Hematopoietic multipotent progenitor cell treated with erythropoietin and hydrocortisone succinate and interleukin-3 and kit ligand, for 8 days (in vitro differentiated cells): Measurements from ENCODE around the gene PAK1.
"Not testable (repeated sequence)": the region's sequence is repeated elsewhere in the genome, so short reads cannot be mapped to it uniquely, and the experiment has no call there.

ENCODE experiments used
- DNase-seq: peaks from one replicate; pipeline ENCODE4 v3.0.0-alpha.2; 2015

Gene PAK1

DNA sequence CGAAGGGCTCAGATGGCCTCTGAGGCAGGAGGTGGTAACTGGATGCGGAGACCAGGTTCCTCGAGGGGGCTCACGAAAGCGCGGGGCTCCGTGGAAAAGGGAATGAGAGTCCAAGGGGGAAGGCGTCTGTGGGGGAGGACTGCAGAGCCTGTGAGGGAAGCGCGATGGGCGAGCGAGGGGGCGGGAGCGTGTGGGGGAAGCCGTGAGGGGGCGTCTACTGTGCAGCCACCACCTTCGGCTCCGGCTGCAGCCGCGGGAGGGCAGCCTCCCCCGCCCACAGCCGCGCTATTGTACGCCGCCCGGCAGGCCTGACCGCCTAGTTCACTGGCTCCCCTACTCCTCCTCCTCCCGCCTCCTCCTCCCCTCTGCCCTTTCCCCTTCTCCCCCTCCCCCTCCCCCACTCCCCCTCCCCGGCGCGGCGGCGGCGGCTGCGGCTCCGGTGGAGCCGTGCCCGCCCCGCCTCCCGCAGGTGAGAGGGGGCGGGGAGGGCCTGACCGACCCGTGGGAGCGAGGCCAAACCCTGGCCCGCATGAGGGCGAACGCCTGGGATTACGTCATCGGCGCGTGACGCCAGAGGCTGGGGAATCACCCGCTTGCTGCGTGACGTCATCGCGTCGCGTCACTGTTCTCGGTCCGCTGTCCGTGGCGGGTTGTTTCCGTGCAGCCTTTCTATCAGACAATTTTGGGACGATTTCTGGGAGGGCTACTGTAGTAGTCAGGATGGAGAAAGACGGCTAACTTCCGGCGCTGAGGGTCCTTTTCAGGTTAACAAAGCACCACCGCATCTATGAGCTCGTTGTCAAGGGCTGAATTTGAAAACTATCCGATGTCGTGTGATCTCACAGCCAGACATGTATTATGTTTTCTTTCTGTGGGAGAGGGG, at the start of gene PAK1:
Gene PAK1, minus strand, starts transcription at position 294 of the 883 bp plus-strand sequence. CDS start 81,574 bp downstream, outside the sequence.
- peak; percentile 90 for DNase-seq

DNA sequence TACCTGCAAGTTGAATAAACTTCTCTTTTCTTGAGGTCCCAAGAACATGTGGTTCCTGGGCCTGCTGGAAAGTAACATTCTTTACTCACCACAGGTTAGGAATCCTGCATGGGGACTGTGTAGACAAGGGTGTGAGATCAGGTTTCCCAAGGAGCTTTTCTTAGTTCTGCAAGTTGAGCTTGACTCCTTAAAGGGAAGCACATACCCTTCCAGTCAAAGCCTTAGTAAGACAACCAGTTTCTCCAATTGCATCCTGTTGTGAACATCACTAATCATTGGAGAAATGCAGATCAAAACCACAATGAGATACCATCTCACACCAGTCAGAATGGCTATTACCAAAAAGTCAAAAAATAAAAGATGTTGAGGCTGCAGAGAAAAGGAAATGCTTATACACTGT, 48.3 kb upstream of the PAK1 start:
- no peak for DNase-seq

DNA sequence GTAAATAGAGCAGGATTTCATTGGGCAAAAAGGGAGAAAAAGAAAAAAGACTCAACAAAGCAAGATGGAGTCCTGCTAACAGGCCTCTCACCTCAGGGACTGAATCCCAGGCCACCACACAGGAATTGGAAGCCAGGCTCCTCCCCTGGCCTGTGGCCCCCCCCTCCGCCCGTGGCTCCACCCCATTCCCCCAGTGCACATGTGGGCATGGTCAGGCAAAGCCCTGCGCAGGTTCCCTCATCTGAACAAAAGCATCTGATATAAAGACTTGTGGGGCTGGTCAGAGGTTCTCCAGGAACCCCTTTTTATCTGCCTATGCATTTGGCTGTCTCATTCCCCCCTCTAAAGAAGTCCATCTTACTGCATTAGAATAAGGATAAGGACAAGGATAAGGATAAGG, 46.0 kb upstream of the PAK1 start:
- DNase-seq = no peak

DNA sequence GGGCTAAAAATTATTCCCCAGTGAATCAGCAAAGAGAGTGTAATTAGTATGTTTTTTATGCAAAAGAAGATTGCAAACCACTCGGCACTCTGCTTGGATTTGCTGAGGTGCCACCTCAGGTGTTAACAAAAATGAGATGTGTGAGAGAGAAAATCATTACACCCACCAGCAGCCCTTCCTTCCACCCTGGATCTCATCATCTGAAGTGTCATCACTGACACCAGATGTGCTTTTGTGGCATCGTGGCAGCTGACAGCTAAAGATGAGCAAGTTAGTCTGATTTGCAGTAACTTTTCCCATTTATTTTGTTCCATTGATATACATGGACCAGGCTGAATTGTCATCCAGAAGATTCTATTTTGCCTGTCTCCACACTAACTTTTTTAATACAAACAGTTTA, 44.6 kb upstream of the PAK1 start:
- DNase-seq = no peak

DNA sequence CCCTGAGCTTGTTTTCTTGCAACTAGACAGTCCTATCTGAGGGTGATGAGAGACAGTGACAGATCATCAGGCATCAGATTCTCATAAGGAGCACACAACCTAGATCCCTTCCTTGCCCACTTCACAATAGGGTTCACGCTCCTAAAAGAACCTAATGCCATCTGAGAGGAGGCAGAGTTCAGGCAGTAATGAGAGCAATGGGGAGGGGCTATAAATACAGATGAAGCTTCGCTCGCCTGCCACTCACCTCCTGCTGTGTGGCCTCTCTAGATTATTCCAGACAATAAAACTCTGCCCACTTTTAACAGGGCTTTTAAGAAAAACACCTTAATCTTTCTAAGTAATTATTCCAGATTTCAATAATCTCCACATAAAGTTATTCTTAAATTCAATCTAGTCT, 43.9 kb upstream of the PAK1 start:
- DNase-seq = no peak

DNA sequence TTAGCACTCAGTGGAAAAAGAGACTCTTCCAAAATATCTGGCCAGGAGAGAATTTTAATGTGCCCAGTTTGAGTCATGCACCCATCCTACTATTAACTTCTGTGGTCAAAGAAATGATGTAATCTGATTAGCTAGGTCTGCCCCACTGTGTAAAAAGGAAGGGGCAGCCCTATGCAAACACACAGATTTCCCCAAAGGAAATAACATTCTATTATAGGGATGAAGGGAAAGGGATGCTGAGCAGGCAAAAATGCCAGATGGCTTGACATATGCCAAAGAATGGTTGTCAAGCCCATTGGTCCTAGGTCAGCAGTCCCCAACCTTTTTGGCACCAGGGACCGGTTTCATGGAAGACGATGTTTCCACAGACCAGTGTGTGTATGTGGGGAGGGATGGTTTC, 43.3 kb upstream of the PAK1 start:
- no peak for DNase-seq

DNA sequence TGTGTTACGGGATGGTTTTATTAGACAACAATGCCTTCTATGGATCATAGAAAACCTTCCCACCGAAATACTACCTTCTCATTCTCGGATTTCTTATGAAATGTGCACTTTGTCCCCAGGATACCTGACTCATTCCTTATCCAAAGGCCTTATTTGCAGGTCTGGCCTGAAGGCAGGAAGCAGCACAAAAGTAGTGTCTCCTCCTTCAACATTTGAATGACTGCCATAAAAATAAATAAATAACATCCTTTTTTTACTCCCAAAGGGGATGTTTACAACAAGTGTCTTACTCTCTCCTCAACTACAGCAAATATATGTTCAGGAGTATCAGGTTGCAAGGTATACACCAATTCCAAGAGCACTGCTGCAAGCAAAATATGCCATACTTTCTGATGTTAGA, 41.6 kb upstream of the PAK1 start:
- DNase-seq = no peak

DNA sequence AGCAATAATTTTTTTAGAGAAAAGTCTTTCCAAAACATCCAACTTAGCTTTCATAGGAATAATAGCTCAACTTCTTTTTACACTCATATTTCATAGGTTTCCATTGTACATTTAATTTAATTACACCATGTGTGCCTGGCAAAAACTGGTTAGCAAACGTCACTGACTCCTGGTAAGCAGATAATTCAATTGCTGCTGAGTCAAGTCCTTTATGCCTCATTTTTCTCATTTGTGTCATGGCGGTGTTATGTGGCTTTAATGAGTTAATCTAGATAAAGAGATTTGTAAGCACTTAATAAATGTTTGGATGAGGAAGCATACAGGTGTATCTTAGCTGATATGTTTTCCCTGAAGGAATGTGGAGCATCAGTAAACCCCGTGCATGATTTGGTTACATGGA, 41.2 kb upstream of the PAK1 start:
- no peak for DNase-seq

DNA sequence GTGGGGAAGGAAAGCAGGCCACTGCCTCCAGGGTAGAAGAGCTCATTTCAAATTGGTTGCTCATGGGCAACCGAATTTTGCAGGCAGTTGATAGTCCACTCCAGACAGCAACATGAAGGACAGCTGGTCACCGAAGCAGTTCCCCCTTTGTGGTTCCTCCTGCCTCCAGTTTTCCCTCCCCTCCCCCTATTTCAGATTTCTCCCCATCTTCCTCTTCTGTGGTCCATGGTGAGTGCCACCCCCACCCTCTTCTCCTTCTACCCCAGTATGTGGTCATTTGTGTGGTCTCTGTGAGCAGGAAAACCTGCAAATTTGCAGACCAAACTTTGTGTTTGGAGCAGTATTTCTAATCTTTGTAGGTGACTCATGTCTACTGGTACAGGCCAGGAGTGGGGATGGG, 38.2 kb upstream of the PAK1 start:
- no peak for DNase-seq

DNA sequence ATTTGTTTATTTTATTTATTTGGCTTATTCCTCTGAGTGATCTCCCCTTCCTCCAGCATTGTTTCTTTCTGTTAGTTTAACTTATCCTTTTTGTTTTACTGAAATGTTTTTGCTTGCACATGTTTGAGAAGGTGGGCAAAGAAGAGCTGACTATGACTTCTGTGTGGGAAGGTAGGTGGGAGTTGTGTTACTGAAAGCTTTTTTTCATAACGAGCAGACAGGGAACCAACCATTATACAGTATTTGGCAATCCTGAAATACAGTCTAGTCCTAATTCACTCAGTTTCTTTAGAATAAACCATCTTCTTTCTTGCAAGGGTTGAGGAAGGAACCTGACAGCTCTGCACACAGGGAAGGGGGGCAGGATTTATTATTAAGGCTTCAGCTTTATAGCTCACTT, 37.0 kb upstream of the PAK1 start:
- no peak for DNase-seq

DNA sequence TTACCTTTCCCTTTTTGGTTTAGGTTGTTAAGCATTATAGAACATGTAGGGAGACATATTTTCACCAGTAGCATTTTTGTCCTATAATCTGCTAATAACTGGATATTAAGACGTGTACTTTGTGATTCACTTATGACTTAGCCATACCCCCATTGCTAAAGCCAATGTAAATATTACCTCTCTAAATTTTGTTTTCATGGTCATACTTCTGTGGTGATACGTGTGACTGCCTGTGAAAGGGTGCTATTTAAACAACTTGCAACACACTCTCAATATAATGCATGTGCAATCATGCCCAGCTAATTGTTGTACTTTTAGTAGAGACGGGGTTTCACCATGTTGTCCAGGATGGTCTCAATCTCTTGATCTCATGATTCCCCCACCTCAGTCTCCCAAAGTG, 36.2 kb upstream of the PAK1 start:
- no peak for DNase-seq

DNA sequence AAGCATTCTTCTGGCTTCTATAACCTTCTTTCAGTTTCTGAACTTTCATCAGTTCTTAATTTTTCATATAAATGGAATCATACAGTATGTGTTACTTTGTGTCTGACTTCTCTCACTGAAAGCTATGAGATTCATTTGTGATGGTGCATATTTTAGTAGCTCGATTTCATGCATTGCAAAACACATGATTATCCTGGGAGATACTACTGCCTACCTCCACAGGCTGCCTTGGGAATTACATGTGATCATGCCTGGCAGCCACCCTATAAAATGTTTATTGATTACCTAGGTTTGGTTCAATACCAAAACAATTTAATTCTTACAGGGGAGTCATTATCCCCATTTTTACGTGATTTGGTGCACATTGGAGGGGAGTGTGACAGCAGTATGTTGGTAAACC, 34.1 kb upstream of the PAK1 start:
- no peak for DNase-seq

DNA sequence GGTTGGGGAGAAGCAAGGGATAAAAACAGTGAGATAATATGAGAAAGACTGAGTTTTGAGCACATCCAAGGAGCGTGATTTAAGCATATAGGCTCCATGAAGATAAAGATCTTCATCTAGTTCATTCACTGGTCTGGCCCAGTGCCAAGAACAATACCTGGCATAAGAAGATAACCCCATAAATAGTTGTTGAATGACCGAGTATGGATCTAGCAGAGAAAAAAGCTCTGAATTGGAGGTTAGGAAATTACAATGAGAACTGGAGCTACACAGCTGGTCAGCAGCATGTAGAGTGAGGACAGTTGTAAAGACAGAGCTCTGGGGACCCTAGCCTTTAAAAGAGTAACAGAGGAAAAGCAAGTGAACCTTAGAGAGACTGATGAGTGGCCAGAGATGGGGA, 33.0 kb upstream of the PAK1 start:
- peak; percentile 23 for DNase-seq

DNA sequence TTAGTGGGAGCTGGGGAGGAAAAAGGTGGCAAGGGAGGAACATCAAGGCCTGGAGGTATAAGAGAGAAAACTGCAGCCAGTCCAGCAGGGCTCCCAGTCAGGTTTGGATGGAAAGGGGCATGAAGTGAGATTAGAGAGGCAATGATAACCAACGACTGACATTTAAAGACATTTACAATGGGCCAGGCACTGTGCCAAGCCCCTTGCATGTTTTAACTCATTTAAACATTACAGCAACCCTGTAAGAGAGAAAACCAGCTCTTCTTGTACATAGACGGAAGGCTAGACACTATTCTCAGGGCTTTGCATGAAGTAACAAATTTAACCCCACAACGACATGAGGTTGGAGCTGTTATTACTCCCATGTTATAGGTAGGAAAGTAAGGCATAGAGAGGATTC, 32.1 kb upstream of the PAK1 start:
- DNase-seq = no peak

DNA sequence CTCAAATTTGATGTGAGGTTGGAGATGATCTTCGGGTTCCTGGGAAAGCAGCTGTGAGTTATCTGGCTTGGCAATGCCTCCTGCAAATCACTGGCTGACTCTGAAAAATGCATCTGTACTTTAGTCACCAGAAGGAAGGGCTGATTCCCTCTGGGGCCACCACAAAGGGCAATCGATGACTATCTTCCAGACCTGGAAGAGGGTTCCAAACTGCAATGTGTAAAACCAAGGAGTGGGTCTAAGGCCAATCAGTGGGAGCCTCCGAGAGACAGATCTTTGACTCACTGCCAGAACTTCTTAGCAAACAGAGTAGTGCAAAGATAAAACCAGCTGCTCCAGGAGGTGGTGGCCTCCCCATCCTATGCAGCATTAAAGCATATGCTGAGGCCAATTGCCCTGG, 29.1 kb upstream of the PAK1 start:
- DNase-seq = peak; percentile 76

DNA sequence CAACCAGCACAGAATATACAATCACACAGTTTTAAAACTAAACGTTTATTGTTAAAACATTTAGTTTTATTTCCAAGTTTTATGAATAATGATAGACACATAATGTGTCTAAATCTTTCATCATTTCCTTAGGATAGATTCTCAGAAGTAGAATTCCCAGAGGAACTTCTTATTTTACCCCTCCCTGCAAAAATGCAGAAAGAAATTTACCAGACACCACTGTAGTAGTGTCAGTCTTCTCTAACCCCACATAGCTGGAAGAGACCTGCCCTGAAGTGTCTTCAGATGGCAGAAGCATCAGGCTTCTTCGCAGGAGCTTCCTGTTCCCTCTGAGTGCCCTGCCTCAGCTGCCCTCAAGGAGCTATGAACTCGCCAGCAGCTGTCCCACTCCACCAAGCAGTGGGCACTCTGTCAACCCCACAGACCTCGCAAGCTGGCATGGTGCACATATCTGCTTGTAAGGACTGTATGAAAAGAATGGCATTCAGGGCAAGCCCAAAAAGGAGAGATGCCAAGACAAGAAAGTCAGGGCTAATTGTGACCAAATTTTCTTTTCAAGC, 28.5 kb upstream of the PAK1 start:
- DNase-seq = no peak

DNA sequence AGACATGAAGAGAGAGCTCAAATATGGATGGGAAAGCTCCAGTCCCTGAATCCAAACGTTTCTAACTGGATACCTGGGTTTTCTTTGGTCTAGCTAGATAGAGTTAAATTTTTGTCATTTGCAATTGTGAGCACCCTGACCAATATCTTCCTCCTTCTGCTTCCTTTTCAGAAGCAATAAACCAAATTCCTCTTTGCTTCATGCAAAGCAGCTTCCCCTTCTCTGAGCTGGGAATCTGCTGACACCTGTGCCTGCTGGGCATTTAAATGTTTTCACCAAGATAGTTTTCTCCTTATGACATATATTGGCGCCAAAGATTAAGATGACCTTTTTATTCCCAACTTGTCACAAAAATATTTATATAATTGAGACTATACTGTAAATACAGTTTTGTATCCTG, 27.9 kb upstream of the PAK1 start:
- DNase-seq = no peak

DNA sequence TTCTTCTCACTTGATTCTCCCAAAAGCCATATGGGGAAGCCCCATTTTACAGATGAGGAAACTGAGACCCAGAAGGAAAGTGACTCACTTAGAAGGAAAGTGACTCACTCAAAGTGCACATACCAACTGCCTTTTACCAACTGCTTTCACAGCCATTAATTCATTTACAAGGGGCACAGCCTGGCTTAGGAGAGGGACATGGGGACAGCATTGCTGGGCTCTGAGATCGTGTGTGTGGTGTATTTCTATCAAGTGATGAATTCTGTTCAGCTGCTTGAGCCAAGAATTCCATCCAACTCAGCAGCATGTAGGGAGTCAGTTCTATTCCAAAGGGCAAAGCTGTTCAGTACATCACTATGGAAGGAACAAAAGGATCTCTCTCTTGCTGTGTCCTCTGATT, 23.5 kb upstream of the PAK1 start:
- DNase-seq = no peak

DNA sequence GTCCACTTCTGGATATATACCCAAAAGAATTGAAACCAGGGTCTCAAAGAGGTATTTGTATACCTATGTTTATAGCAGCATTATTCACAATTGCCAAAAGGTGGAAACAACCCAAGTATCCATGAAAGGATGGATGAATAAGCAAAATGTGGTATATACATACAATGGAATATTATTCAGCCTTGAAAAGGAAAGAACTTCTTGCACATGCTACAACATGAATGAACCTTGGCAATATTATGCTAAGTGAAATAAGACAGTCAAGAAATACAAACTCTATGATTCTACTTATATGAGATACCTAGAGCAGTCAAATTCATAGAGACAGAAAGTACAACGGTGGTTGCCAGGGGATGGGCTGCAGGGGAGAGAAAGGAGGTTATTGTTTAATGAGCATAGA, 21.6 kb upstream of the PAK1 start:
- no peak for DNase-seq

DNA sequence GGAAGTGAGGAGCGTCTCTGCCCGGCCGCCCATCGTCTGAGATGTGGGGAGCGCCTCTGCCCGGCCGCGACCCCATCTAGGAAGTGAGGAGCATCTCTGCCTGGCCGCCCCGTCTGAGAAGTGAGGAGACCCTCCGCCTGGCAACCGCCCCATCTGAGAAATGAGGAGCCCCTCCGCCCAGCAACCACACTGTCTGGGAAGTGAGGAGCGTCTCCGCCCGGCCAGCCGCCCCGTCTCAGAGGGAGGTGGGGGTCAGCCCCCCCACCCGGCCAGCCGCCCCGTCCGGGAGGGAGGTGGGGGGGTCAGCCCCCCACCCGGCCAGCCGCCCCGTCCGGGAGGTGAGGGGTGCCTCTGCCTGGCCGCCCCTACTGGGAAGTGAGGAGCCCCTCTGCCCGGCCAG, 16.1 kb upstream of the PAK1 start:
- not testable (repeated sequence) for DNase-seq

DNA sequence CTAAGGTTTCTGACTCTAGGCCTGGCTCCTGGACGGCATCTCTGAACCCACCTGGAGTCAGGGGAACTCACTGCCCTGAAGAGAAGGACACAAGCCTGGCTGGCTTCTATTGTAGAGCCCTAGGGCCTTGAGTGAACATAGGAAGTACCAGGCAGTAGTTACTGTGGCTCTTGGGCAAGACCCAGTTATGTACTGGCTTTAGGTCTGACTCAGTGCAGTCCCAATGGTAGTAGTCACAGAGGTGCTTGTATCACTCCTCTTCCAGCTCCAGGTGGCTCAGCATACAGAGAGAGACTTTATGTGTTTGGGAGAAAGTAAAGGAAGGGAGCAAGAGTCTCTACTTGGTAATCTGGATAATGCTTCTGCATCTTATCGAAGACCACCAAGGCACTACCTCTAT, 13.9 kb upstream of the PAK1 start:
- DNase-seq = no peak

DNA sequence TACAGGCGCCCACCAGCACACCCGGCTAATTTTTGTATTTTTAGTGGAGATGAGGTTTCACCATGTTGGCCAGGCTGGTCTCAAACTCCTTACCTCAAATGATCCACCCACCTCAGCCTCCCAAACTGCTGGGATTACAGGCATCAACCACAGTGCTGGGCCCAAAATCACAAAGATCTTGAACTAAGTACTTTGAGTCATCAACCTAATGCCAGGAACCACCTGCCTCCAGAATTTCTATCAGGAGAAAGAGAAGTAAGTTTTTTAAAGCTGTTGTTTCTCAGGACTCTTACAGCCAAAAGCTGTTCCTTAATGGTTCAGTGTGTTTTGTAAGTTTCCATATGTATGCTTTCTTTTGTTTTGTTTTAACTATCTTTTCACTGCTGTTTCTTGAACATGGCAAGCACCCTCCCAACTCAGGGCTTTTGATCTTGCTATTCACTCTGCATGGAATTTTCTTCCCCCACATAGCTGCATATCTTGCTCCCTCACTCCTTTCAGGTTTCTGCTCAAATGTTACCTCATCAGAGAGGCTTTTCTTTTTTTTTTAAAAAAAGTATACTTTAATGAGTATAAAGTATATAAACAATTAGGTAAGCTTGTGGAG, 6.0 kb upstream of the PAK1 start:
- no peak for DNase-seq

DNA sequence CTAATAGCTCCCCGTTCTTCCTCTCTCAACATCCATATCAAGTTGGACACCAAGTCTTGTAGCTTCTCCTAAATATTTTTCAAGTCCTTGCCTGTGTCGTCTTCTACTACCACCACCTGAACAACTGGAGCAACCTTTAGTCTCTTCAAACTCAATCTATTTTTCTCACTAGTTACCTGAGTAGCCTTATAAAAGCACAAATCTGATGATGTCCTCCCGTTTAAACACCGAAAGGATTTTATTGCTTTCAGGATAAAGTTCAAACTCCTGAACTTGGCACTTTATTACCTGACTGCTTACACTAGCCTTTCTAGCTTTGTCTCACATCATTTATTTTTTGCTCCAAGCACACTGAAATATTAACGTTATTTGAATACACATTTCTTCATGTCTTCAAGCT, 1.3 kb upstream of the PAK1 start:
- DNase-seq = no peak

DNA sequence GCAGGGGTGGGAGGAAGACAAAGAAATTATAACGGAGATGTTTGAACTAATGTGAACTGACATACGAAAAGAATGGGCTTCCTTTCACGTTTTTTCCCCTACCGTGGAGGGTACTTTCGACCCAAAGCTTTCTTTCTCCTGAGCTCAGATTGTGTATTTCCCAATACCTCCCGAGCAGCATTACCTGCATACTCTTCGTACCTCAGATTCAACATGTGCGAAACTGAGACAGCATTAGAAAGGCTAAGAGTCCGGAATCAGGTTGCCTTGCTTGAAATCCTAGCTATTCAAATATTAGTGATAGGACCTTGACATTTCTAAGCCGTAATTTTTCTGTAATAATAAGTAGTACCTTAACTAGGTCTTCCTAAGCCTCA, 778 bp upstream of the PAK1 start:
- no peak for DNase-seq
